ENCODE data around the gene ORC3. TPM values are rescaled to one million over a fixed set of nuclear protein-coding genes. Genes with fewer than 3 reads are reported as not detected.

Gene ORC3
- total RNA-seq, 1 experiment from 2014 or later: 46.5 TPM

GRCh38 chr6:87575423-87575822 is 14.5 kb upstream of the ORC3 start:
- H3K27me3 ChIP-seq (replicated peaks; ENCODE audit: insufficient read depth, low read depth, low read length, poor library complexity): no peaks in the 10 kb centered on the region
- no TSS peak for BruUV-seq (replicated peaks)
- H3K4me1 ChIP-seq (ENCODE audit: insufficient read depth, low read length, poor library complexity, severe bottlenecking): no peaks in the 10 kb centered on the region
- ChIA-PET POLR2A (ENCODE audit: low non-redundant PET) (no interaction called here), CTCF (no interaction called here)
- no peak overlapping the region for H3K4me3 ChIP-seq (ENCODE audit: low read depth, low read length, poor library complexity, severe bottlenecking)
- intact Hi-C loops (cut with micrococcal nuclease; ENCODE audit: unreplicated experiment): no loop called here
- no peak for DNase-seq (ENCODE audit: low spot score)
- no peak overlapping the region for H3K27ac ChIP-seq (ENCODE audit: low read depth, low read length, poor library complexity, severe bottlenecking)
- no peaks in the 10 kb centered on the region for H3K36me3 ChIP-seq (ENCODE audit: insufficient read depth, low read length, poor library complexity, severe bottlenecking)
- TF ChIP-seq EZH2 (IDR thresholded peaks at IDR 0.05; ENCODE audit: borderline replicate concordance, low read depth, low read length, poor library complexity, severe bottlenecking): no peak
- TF ChIP-seq CTCF (conservative IDR thresholded peaks at IDR 0.05; ENCODE audit: low read depth, low read length): no peak
- no peaks in the 10 kb centered on the region for H3K9me3 ChIP-seq (ENCODE audit: low read depth, low read length, poor library complexity, severe bottlenecking)

- BruUV-seq (replicated peaks): no TSS peak
- no peaks in the 10 kb centered on the region for H3K36me3 ChIP-seq (ENCODE audit: insufficient read depth, low read length, poor library complexity, severe bottlenecking)
- no peak for DNase-seq (ENCODE audit: low spot score)
- no peak overlapping the region for H3K27ac ChIP-seq (ENCODE audit: low read depth, low read length, poor library complexity, severe bottlenecking)
- no peaks in the 10 kb centered on the region for H3K27me3 ChIP-seq (replicated peaks; ENCODE audit: insufficient read depth, low read depth, low read length, poor library complexity)
- CTCF ChIA-PET: no interaction called here
- H3K4me1 ChIP-seq (ENCODE audit: insufficient read depth, low read length, poor library complexity, severe bottlenecking): no peaks in the 10 kb centered on the region
- H3K4me3 ChIP-seq (ENCODE audit: low read depth, low read length, poor library complexity, severe bottlenecking): no peak overlapping the region
- H3K9me3 ChIP-seq (ENCODE audit: low read depth, low read length, poor library complexity, severe bottlenecking): no peaks in the 10 kb centered on the region
- POLR2A ChIA-PET (ENCODE audit: low non-redundant PET): no interaction called here
- intact Hi-C loops (cut with micrococcal nuclease; ENCODE audit: unreplicated experiment): no loop called here
- no peak for TF ChIP-seq EZH2 (IDR thresholded peaks at IDR 0.05; ENCODE audit: borderline replicate concordance, low read depth, low read length, poor library complexity, severe bottlenecking)
- TF ChIP-seq CTCF (conservative IDR thresholded peaks at IDR 0.05; ENCODE audit: low read depth, low read length): no peak
Measured at GRCh38 chr6:87583822-87584221, 6.1 kb upstream of the ORC3 start.

- POLR2A ChIA-PET (ENCODE audit: low non-redundant PET): no interaction called here
- H3K9me3 ChIP-seq (ENCODE audit: low read depth, low read length, poor library complexity, severe bottlenecking): no peaks in the 10 kb centered on the region
- no peak for TF ChIP-seq CTCF (conservative IDR thresholded peaks at IDR 0.05; ENCODE audit: low read depth, low read length)
- TF ChIP-seq EZH2 (IDR thresholded peaks at IDR 0.05; ENCODE audit: borderline replicate concordance, low read depth, low read length, poor library complexity, severe bottlenecking): no peak
- H3K27me3 ChIP-seq (replicated peaks; ENCODE audit: insufficient read depth, low read depth, low read length, poor library complexity): no peaks in the 10 kb centered on the region
- BruUV-seq (replicated peaks): no TSS peak
- DNase-seq (ENCODE audit: low spot score): no peak
- peaks cover 5% of the 10 kb centered on the region for H3K4me1 ChIP-seq (ENCODE audit: insufficient read depth, low read length, poor library complexity, severe bottlenecking)
- H3K36me3 ChIP-seq (ENCODE audit: insufficient read depth, low read length, poor library complexity, severe bottlenecking): no peaks in the 10 kb centered on the region
- no peak overlapping the region for H3K4me3 ChIP-seq (ENCODE audit: low read depth, low read length, poor library complexity, severe bottlenecking)
- intact Hi-C loops (cut with micrococcal nuclease; ENCODE audit: unreplicated experiment): no loop called here
- H3K27ac ChIP-seq (ENCODE audit: low read depth, low read length, poor library complexity, severe bottlenecking): no peak overlapping the region
- CTCF ChIA-PET: no interaction called here
Measured at GRCh38 chr6:87586371-87587077, 3.4 kb upstream of the ORC3 start.
